LNCAP (cell line): ENCODE results near the gene TOP1.

Source experiments
- TF ChIP-seq, protein P1 (sequence below): fragments of 450-650 bp; IDR thresholded peaks from 2 replicates; pipeline ENCODE4 v1.5.1; 2017; ENCODE audit warnings: mild to moderate bottlenecking

Gene TOP1

GRCh38 chr20:41028359-41029149, at the start of gene TOP1:
Gene TOP1 (plus strand): TSS chr20:41028822. CDS start chr20:41029068, 246 bp downstream.
- TF ChIP-seq, protein P1, sequence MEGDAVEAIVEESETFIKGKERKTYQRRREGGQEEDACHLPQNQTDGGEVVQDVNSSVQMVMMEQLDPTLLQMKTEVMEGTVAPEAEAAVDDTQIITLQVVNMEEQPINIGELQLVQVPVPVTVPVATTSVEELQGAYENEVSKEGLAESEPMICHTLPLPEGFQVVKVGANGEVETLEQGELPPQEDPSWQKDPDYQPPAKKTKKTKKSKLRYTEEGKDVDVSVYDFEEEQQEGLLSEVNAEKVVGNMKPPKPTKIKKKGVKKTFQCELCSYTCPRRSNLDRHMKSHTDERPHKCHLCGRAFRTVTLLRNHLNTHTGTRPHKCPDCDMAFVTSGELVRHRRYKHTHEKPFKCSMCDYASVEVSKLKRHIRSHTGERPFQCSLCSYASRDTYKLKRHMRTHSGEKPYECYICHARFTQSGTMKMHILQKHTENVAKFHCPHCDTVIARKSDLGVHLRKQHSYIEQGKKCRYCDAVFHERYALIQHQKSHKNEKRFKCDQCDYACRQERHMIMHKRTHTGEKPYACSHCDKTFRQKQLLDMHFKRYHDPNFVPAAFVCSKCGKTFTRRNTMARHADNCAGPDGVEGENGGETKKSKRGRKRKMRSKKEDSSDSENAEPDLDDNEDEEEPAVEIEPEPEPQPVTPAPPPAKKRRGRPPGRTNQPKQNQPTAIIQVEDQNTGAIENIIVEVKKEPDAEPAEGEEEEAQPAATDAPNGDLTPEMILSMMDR, result no peak

DNA sequence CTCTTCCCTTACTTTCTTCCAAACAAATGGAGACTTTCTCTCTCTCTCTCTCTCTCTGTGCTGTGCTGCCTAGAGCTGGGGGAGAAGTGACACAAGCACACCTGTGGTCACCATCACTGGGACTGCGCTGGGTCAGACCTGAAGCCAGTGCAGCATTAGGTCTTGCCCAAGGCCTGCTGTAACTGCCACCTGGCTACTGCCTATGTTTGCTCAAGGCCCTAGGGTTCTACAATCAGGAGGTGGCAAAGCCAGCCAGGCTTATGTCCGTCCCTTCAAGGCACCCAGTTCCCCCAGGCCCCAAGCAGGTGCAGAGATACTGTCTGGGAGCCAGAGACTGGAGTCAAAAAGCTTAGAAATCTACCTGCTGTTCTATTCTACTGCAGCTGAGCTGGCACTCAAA, 49.4 kb upstream of the TOP1 start:
- TF ChIP-seq, protein P1, result no peak

DNA sequence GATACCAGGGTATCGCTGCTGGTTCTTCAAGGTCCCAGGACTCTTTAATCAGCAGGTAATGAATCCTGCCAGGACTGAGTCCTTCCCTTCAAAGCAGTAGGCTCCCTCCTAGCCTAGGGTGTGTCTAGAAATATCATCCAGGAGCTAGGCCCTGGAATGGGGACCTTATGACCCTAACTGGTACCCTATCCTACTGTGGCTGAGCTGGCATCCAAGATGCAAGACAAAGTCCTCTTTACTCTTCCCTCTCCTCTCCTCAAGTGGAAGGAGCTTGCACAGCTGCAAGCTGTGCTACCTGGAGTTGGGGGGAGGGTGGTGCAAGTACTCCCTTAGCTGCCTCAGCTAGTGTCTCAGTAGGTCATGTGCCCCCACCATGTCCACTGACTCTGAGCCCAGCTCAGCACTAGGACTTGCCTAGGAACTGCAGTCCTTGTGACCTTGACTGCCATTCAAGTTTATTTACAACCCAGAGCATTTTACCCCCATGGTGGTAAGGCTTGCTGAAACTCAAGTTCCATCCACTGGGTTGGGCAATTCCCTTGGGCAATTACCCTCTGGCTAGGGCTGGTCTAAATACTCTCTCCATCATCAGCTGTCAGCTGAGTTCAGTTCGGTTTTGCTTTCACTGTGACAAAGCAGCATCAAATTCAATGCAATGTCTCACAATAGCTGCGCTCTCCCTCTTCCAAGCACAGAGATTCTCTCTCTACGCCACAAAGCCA, 48.4 kb upstream of the TOP1 start:
- TF ChIP-seq, protein P1, result no peak

DNA sequence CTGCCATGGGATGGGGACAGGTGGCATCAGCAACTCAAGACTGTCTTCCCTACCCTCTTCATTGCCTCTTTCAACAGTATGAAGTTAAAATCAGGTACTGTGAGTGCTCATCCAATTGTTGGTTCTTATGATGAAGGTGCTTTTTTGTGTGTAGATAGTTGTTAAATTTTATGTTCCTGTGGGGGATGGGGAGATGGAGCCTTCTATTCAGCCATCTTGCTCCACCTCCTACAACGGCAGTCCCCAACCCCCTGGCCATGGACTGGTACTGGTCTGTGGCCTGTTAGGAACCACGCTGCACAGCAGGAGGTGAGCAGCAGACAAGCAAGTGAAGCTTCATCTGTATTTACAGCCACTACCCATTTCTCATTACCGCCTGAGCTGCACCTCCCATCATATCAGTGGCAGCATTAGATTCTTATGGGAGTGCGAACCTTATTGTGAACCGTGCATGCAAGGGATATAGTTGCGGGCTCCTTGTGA, 47.8 kb upstream of the TOP1 start:
- TF ChIP-seq, protein P1, result no peak

DNA sequence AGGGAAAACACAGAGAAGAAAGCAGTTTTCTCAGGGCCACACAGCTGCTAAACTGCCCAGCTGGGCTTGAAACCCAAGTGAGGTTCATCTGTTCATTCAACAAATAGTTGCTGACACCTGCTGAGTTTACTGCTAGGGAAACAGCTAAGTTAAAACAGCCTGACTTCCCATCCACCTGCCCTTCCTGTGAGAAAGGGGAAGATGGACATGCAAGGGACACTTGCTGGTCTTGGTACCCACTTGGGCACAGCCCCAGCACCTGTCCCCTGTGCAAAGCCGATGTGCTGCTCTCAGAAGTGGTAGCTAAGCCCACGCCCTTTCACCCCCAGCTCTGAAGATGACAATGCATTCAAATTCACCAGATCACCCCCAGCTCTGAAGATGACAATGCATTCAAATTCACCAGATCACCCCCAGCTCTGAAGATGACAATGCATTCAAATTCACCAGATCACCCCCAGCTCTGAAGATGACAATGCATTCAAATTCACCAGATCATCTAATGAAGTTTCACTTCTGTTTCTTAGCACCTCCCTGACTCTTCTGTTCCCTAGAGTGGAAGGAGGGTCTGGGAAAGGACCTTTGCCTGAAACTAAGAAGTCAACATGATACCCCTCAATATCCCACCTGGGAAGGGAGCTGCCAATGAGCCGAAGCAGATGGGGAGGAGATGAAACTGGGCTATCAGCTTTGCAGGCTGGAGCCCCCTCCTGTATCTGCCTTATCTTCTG, 46.0 kb upstream of the TOP1 start:
- TF ChIP-seq, protein P1, result no peak

- TF ChIP-seq, protein P1, result no peak
Observed at GRCh38 chr20:40983898-40984297, 44.7 kb upstream of the TOP1 start.

- TF ChIP-seq, protein P1, result no peak
Observed at GRCh38 chr20:40984496-40984895, 44.1 kb upstream of the TOP1 start.
